CD4-positive, alpha-beta T cell treated with Interleukin-15 for 1 hour (primary cell): ENCODE measurements around the gene LSM12.

Source experiments
- DNase-seq: peaks from one replicate; pipeline ENCODE4 v3.0.0-alpha.2; 2020

Gene LSM12

GRCh38 chr17:44095647-44096496 lies 29.4 kb upstream of the LSM12 start:
- DNase-seq: peak; percentile 53

- DNase-seq: no peak
Observed at GRCh38 chr17:44095388-44095646, 28.8 kb upstream of the LSM12 start.

GRCh38 chr17:44094701-44095387 lies 28.4 kb upstream of the LSM12 start:
- no peak for DNase-seq

- DNase-seq: no peak
Observed at GRCh38 chr17:44093231-44093900, 26.9 kb upstream of the LSM12 start.

GRCh38 chr17:44092051-44092450 lies 25.6 kb upstream of the LSM12 start:
- no peak for DNase-seq

GRCh38 chr17:44091200-44091997 lies 24.9 kb upstream of the LSM12 start:
- DNase-seq: no peak

- DNase-seq: no peak
Observed at GRCh38 chr17:44088254-44088653, 21.8 kb upstream of the LSM12 start.

GRCh38 chr17:44087319-44087718 lies 20.8 kb upstream of the LSM12 start:
- DNase-seq: no peak

- DNase-seq: no peak
Observed at GRCh38 chr17:44086364-44087311, 20.2 kb upstream of the LSM12 start.

GRCh38 chr17:44085908-44086307 lies 19.4 kb upstream of the LSM12 start:
- DNase-seq: no peak

GRCh38 chr17:44084921-44085320 lies 18.4 kb upstream of the LSM12 start:
- DNase-seq: no peak

- DNase-seq: no peak
Observed at GRCh38 chr17:44084131-44084538, 17.7 kb upstream of the LSM12 start.

- DNase-seq: no peak
Observed at GRCh38 chr17:44083250-44083849, 16.9 kb upstream of the LSM12 start.

GRCh38 chr17:44082256-44082927 lies 15.9 kb upstream of the LSM12 start:
- no peak for DNase-seq

GRCh38 chr17:44081681-44082080 lies 15.2 kb upstream of the LSM12 start:
- no peak for DNase-seq

GRCh38 chr17:44079877-44080821 lies 13.7 kb upstream of the LSM12 start:
- no peak for DNase-seq

- no peak for DNase-seq
Observed at GRCh38 chr17:44078412-44078811, 11.9 kb upstream of the LSM12 start.

- DNase-seq: peak; percentile 38
Observed at GRCh38 chr17:44077595-44077909, 11.1 kb upstream of the LSM12 start.

- no peak for DNase-seq
Observed at GRCh38 chr17:44076716-44077594, 10.5 kb upstream of the LSM12 start.
